Measurements from ENCODE around the gene PTPRG. TPM values are rescaled to one million over a fixed set of nuclear protein-coding genes. Genes with fewer than 3 reads are reported as not detected.

Gene PTPRG
- total and polyA plus RNA-seq, 2 experiments from 2014 or later, result 24.4 to 131 TPM

DNA sequence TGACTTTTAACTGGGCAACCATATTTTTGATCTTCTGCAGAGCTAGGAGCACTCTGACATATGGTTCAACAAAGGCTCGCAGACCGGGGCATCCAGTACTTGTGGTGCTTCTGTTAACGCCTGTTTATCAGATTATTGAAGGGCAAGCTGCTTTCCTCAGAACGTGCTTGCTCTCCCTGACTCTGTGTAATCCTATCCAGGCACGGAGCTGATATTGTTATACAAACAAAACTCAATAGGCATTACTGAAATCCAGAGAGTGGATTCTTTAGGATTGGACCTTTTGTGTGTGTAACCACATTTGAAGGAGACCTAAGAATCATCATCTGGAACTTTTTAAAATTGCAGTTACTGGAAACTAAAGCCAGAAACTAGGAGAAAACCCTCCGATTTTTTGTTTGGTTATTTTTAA, 246.5 kb downstream of the PTPRG start (continued):
- TF ChIP-seq, protein P1, sequence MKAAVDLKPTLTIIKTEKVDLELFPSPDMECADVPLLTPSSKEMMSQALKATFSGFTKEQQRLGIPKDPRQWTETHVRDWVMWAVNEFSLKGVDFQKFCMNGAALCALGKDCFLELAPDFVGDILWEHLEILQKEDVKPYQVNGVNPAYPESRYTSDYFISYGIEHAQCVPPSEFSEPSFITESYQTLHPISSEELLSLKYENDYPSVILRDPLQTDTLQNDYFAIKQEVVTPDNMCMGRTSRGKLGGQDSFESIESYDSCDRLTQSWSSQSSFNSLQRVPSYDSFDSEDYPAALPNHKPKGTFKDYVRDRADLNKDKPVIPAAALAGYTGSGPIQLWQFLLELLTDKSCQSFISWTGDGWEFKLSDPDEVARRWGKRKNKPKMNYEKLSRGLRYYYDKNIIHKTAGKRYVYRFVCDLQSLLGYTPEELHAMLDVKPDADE (IDR thresholded peaks at IDR 0.05), result no peak
- TF ChIP-seq ZNF462 (CRISPR knock-in tag; IDR thresholded peaks at IDR 0.05) (no peak), EZH2phosphoT487 (IDR thresholded peaks at IDR 0.05; ENCODE audit: unreplicated experiment) (no peak), ZNF114 (CRISPR knock-in tag; IDR thresholded peaks at IDR 0.05) (no peak)

DNA sequence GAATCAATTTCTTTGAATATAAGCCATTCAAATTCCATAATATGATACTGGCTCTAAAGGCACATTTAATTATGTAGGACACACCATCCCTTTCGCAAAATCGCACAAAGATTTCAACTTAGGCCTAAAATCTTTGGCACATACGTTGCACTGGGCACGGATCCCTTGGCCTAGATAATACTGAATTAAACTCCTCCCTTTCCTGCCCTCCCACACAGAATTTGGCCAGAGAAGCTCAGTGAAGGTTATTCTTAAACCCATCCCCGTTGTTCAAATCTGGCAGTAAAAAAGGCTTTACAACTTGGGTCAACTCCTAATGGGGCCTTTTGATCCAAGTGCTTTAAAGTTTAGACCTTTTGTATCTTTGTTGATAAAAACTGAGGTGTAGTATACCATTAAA, 247.2 kb downstream of the PTPRG start:
- Mint-ChIP-seq H3K4me1 (peaks cover 84% of the 10 kb centered on the region), H3K4me3 (no peak overlapping the region), H3K9me3 (no peaks in the 10 kb centered on the region), H3K27ac (no peak overlapping the region), H3K27me3 (ENCODE audit: insufficient read depth, low read depth, poor library complexity) (peaks cover 2% of the 10 kb centered on the region), H3K36me3 (ENCODE audit: low read depth) (no peaks in the 10 kb centered on the region)
- TF ChIP-seq EZH2phosphoT487 (IDR thresholded peaks at IDR 0.05; ENCODE audit: unreplicated experiment) (no peak), EZH2 (IDR thresholded peaks at IDR 0.05; ENCODE audit: low read depth, unreplicated experiment) (no peak), CREB1 (CRISPR knock-in tag; IDR thresholded peaks at IDR 0.05; ENCODE audit: low read depth) (no peak), CTCF (conservative IDR thresholded peaks at IDR 0.05; ENCODE audit: low read depth in 2 of 2) (no peak), ZNF114 (CRISPR knock-in tag; IDR thresholded peaks at IDR 0.05) (no peak), JUNB (IDR thresholded peaks at IDR 0.05; ENCODE audit: unreplicated experiment) (no peak)
- TF ChIP-seq, protein P2, sequence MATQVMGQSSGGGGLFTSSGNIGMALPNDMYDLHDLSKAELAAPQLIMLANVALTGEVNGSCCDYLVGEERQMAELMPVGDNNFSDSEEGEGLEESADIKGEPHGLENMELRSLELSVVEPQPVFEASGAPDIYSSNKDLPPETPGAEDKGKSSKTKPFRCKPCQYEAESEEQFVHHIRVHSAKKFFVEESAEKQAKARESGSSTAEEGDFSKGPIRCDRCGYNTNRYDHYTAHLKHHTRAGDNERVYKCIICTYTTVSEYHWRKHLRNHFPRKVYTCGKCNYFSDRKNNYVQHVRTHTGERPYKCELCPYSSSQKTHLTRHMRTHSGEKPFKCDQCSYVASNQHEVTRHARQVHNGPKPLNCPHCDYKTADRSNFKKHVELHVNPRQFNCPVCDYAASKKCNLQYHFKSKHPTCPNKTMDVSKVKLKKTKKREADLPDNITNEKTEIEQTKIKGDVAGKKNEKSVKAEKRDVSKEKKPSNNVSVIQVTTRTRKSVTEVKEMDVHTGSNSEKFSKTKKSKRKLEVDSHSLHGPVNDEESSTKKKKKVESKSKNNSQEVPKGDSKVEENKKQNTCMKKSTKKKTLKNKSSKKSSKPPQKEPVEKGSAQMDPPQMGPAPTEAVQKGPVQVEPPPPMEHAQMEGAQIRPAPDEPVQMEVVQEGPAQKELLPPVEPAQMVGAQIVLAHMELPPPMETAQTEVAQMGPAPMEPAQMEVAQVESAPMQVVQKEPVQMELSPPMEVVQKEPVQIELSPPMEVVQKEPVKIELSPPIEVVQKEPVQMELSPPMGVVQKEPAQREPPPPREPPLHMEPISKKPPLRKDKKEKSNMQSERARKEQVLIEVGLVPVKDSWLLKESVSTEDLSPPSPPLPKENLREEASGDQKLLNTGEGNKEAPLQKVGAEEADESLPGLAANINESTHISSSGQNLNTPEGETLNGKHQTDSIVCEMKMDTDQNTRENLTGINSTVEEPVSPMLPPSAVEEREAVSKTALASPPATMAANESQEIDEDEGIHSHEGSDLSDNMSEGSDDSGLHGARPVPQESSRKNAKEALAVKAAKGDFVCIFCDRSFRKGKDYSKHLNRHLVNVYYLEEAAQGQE (IDR thresholded peaks at IDR 0.05; ENCODE audit: unreplicated experiment), result no peak
- TF ChIP-seq, protein P1 (IDR thresholded peaks at IDR 0.05), result no peak
- H3K27ac ChIP-seq (ENCODE audit: low read depth), result peak overlapping the region; percentile 73; the same call in 1 of the 2 replicates
- DNase-seq (ENCODE audit: low spot score), result no peak
- ATAC-seq, result no peak
- H3F3A ChIP-seq (replicated peaks; ENCODE audit: low read depth), result no peaks in the 10 kb centered on the region
- H3K36me3 ChIP-seq (ENCODE audit: insufficient read depth), result no peaks in the 10 kb centered on the region
- no peak overlapping the region for H2AFZ ChIP-seq
- no peaks in the 10 kb centered on the region for H3K9me2 ChIP-seq (ENCODE audit: insufficient read depth)
- H3K79me2 ChIP-seq (replicated peaks; ENCODE audit: insufficient read depth), result peaks cover 100% of the 10 kb centered on the region
- H3K4me2 ChIP-seq, result peak overlapping the region; percentile 33; the same call in 1 of the 2 replicates
- peaks cover 75% of the 10 kb centered on the region for H3K4me1 ChIP-seq (ENCODE audit: insufficient read depth)
- peaks cover 29% of the 10 kb centered on the region for H4K20me1 ChIP-seq (replicated peaks; ENCODE audit: insufficient read depth)
- no peaks in the 10 kb centered on the region for H3K27me3 ChIP-seq (ENCODE audit: insufficient read depth)
- no peak overlapping the region for H3K4me3 ChIP-seq

All from GM23338 (cell line).